H1 (cell line): ENCODE measurements around the gene TMEM161B. TPM values are rescaled to one million over a fixed set of nuclear protein-coding genes. Genes with fewer than 3 reads are reported as not detected.

Source experiments
- ASH2L ChIP-seq: fragments of 200-600, 300-600 bp; sonication (generic); IDR thresholded peaks from one replicate; pipeline ENCODE4 v1.7.1; 2017; ENCODE audit warnings: low read length
- CHD7 ChIP-seq: fragments of 300-600 bp; sonication (generic); IDR thresholded peaks from 2 replicates; pipeline ENCODE4 v1.7.1; 2012; ENCODE audit warnings: low read length, moderate library complexity, mild to moderate bottlenecking, inconsistent platforms; ENCODE audit not compliant: insufficient replicate concordance
- SIN3A ChIP-seq, 2 experiments: IDR thresholded peaks in 1 of 2; conservative IDR thresholded peaks in 1 of 2; 2 replicates each; pipeline ENCODE4 v1.6.1; 2011 to 2012; ENCODE audit warnings: low read length in 2 of 2, improper control_type of control experiment in 1 of 2, low read depth in 1 of 2, mild to moderate bottlenecking in 1 of 2
- polyA plus RNA-seq, 7 experiments: library from polyadenylated mRNA; depleted of rRNA in 3 of 7; stranded (reverse) in 5 of 7; unstranded in 2 of 7; fragments of >200 nt in 5 of 7; fragments of 200-250 nt in 2 of 7; gene quantifications; 1 replicate in 5 of 7; 2 replicates in 1 of 7; 4 replicates in 1 of 7; pipeline versions ENCODE4 v1.2.1 to v1.2.3, GENCODE V29; 2011 to 2013; ENCODE audit warnings: missing spikeins in 2 of 7, mixed read lengths in 2 of 7
- total RNA-seq: library from RNA; stranded (reverse); fragmentation: NEBNext Ultra II Directional; extraction: Animal tissue kit (Norgen Biotek cat#: 25700); gene quantifications from 2 replicates; pipeline ENCODE4 v1.2.1, GENCODE V29; 2021

The TMEM161B gene
- total and polyA plus RNA-seq, 2 of the 8 experiments (the other 6 are each of a cell fraction or from before 2014, with no cell fraction given) = 7.4 to 13.8 TPM

GRCh38 chr5:88283690-88284089, 15.0 kb upstream of the TMEM161B start (continued):
- TF ChIP-seq SIN3A (conservative IDR thresholded peaks at IDR 0.05 in 1 of 2, IDR thresholded peaks at IDR 0.05 in 1 of 2; ENCODE audit: low read depth in 1 of 2, low read length in 2 of 2) (no peak), CHD7 (no peak), ASH2L (no peak)
